Activated naive CD4-positive, alpha-beta T cell treated with anti-CD3 and anti-CD28 coated beads, Interleukin-2, amount 50 U/mL, for 72 hours (primary cell): ENCODE results near the gene GALNT17. TPM values are rescaled to one million over a fixed set of nuclear protein-coding genes. Genes with fewer than 3 reads are reported as not detected.
"Not testable (repeated sequence)": the region's sequence is repeated elsewhere in the genome, so short reads cannot be mapped to it uniquely, and the experiment has no call there.

Source experiments
- ATAC-seq, 2 donors: fragments of 150-1000 bp; cut with Tn5 transposase; 2 replicates each; pipeline ENCODE4 v1.10.0; 2021; ENCODE audit warnings: mild to moderate bottlenecking in 2 of 2, moderate library complexity in 2 of 2
- DNase-seq, 2 donors: peaks; one replicate each; pipeline ENCODE4 v3.0.0; 2021 to 2022; ENCODE audit warnings: low spot score in 2 of 2
- H3K27ac Mint-ChIP-seq, 2 donors: one replicate each; pipeline ENCODE4 v1.8.0; 2022; ENCODE audit warnings: mild to moderate bottlenecking in 2 of 2, mixed read lengths in 2 of 2
- H3K36me3 Mint-ChIP-seq, 2 donors: one replicate each; pipeline ENCODE4 v1.8.0; 2022; ENCODE audit warnings: mixed read lengths in 2 of 2
- H3K9me3 Mint-ChIP-seq, 2 donors: one replicate each; pipeline ENCODE4 v1.8.0; 2022; ENCODE audit warnings: mixed read lengths in 2 of 2
- total RNA-seq, 2 donors: library from RNA; stranded (reverse); gene quantifications; one replicate each; pipeline ENCODE4 v1.2.3, GENCODE V29; 2022

GALNT17 gene
- total RNA-seq, 2 donors from 2014 or later, result not detected

GRCh38 chr7:71574153-71574860 is 442.4 kb downstream of the GALNT17 start:
- ATAC-seq (no peak), DNase-seq (no peak)
- peaks cover 0 to 4% of the 10 kb centered on the region in 2 donors for H3K9me3 Mint-ChIP-seq
- peaks cover 0 to 6% of the 10 kb centered on the region in 2 donors for H3K36me3 Mint-ChIP-seq
- no peak overlapping the region for H3K27ac Mint-ChIP-seq

- no peaks in the 10 kb centered on the region for H3K36me3 Mint-ChIP-seq
These were observed 448.1 kb downstream of the GALNT17 start for GRCh38 chr7:71580027-71580426.

GRCh38 chr7:71584256-71584655 is 452.3 kb downstream of the GALNT17 start:
- no peak for DNase-seq
- Mint-ChIP-seq H3K9me3 (peaks cover 7 to 9% of the 10 kb centered on the region in 2 donors), H3K36me3 (no peaks in the 10 kb centered on the region), H3K27ac (no peak overlapping the region)
- no peak for ATAC-seq

More at GRCh38 chr7:71580027-71580426, 448.1 kb downstream of the GALNT17 start:
- Mint-ChIP-seq H3K9me3 (peaks cover 5 to 9% of the 10 kb centered on the region in 2 donors), H3K27ac (no peak overlapping the region)
- DNase-seq (no peak), ATAC-seq (no peak)

- peaks cover 19 to 23% of the 10 kb centered on the region in 2 donors for H3K9me3 Mint-ChIP-seq
- ATAC-seq, result no peak
- H3K36me3 Mint-ChIP-seq, result peaks cover 5 to 11% of the 10 kb centered on the region in 2 donors
- H3K27ac Mint-ChIP-seq, result no peak overlapping the region
- DNase-seq, result no peak
These were observed 459.9 kb downstream of the GALNT17 start for GRCh38 chr7:71591876-71592275.

- not testable (repeated sequence) for DNase-seq
- H3K36me3 Mint-ChIP-seq, result peaks cover 5 to 11% of the 10 kb centered on the region in 2 donors
These were observed 460.4 kb downstream of the GALNT17 start for GRCh38 chr7:71592388-71592787.

GRCh38 chr7:71594736-71595135 is 462.8 kb downstream of the GALNT17 start:
- no peak overlapping the region for H3K27ac Mint-ChIP-seq
- H3K9me3 Mint-ChIP-seq, result peaks cover 26 to 27% of the 10 kb centered on the region in 2 donors
- no peak for ATAC-seq
- H3K36me3 Mint-ChIP-seq, result peaks cover 5 to 11% of the 10 kb centered on the region in 2 donors
- DNase-seq, result no peak

More at GRCh38 chr7:71592388-71592787, 460.4 kb downstream of the GALNT17 start:
- ATAC-seq, H3K27ac Mint-ChIP-seq: not testable (repeated sequence)
- H3K9me3 Mint-ChIP-seq, result peaks cover 19 to 23% of the 10 kb centered on the region in 2 donors

GRCh38 chr7:71595176-71595575 is 463.2 kb downstream of the GALNT17 start:
- peaks cover 5 to 11% of the 10 kb centered on the region in 2 donors for H3K36me3 Mint-ChIP-seq
- no peak overlapping the region for H3K27ac Mint-ChIP-seq
- ATAC-seq (no peak), DNase-seq (no peak)
- peaks cover 30 to 31% of the 10 kb centered on the region in 2 donors for H3K9me3 Mint-ChIP-seq

GRCh38 chr7:71598553-71598952 is 466.6 kb downstream of the GALNT17 start:
- DNase-seq (no peak), ATAC-seq (no peak)
- Mint-ChIP-seq H3K9me3 (peaks cover 39 to 44% of the 10 kb centered on the region in 2 donors), H3K27ac (no peak overlapping the region), H3K36me3 (peaks cover 5 to 11% of the 10 kb centered on the region in 2 donors)

- H3K36me3 Mint-ChIP-seq, result peaks cover 0 to 7% of the 10 kb centered on the region in 2 donors
- no peak overlapping the region for H3K27ac Mint-ChIP-seq
- DNase-seq (no peak), ATAC-seq (no peak)
- H3K9me3 Mint-ChIP-seq, result peaks cover 29 to 36% of the 10 kb centered on the region in 2 donors
These were observed 469.9 kb downstream of the GALNT17 start for GRCh38 chr7:71601851-71602250.

- H3K27ac Mint-ChIP-seq, result no peak overlapping the region
- H3K9me3 Mint-ChIP-seq, result peaks cover 35 to 44% of the 10 kb centered on the region in 2 donors
- ATAC-seq (no peak), DNase-seq (no peak)
- peaks cover 0 to 12% of the 10 kb centered on the region in 2 donors for H3K36me3 Mint-ChIP-seq
These were observed 473.0 kb downstream of the GALNT17 start for GRCh38 chr7:71604818-71605414.

GRCh38 chr7:71611986-71612385 is 480.0 kb downstream of the GALNT17 start:
- peaks cover 0 to 18% of the 10 kb centered on the region in 2 donors for H3K36me3 Mint-ChIP-seq
- DNase-seq (no peak), ATAC-seq (no peak)
- peaks cover 20 to 23% of the 10 kb centered on the region in 2 donors for H3K9me3 Mint-ChIP-seq
- no peak overlapping the region for H3K27ac Mint-ChIP-seq

GRCh38 chr7:71612911-71613310 is 481.0 kb downstream of the GALNT17 start:
- DNase-seq (no peak), ATAC-seq (no peak)
- Mint-ChIP-seq H3K9me3 (peaks cover 17% of the 10 kb centered on the region in 2 donors), H3K36me3 (peaks cover 0 to 14% of the 10 kb centered on the region in 2 donors), H3K27ac (no peak overlapping the region)

GRCh38 chr7:71613313-71613712 is 481.4 kb downstream of the GALNT17 start:
- ATAC-seq, result no peak
- no peak for DNase-seq
- Mint-ChIP-seq H3K27ac (no peak overlapping the region), H3K36me3 (peaks cover 0 to 13% of the 10 kb centered on the region in 2 donors), H3K9me3 (peaks cover 16 to 19% of the 10 kb centered on the region in 2 donors)

- H3K27ac Mint-ChIP-seq, result no peak overlapping the region
- ATAC-seq (no peak), DNase-seq (no peak)
- H3K36me3 Mint-ChIP-seq, result peaks cover 0 to 13% of the 10 kb centered on the region in 2 donors
- peaks cover 11 to 16% of the 10 kb centered on the region in 2 donors for H3K9me3 Mint-ChIP-seq
These were observed 483.1 kb downstream of the GALNT17 start for GRCh38 chr7:71615017-71615416.

- H3K9me3 Mint-ChIP-seq, result peaks cover 10 to 14% of the 10 kb centered on the region in 2 donors
- ATAC-seq, result no peak
- no peak for DNase-seq
- H3K36me3 Mint-ChIP-seq, result peaks cover 0 to 9% of the 10 kb centered on the region in 2 donors
- no peak overlapping the region for H3K27ac Mint-ChIP-seq
These were observed 484.3 kb downstream of the GALNT17 start for GRCh38 chr7:71616217-71616616.

- Mint-ChIP-seq H3K36me3 (no peaks in the 10 kb centered on the region), H3K27ac (no peak overlapping the region), H3K9me3 (peaks cover 6 to 15% of the 10 kb centered on the region in 2 donors)
- ATAC-seq (no peak), DNase-seq (no peak)
These were observed 486.3 kb downstream of the GALNT17 start for GRCh38 chr7:71618278-71618677.

GRCh38 chr7:71625545-71625944 is 493.6 kb downstream of the GALNT17 start:
- no peak for DNase-seq
- ATAC-seq, result no peak
- H3K27ac Mint-ChIP-seq, result no peak overlapping the region
- peaks cover 12 to 14% of the 10 kb centered on the region in 2 donors for H3K9me3 Mint-ChIP-seq
- H3K36me3 Mint-ChIP-seq, result peaks cover 0 to 5% of the 10 kb centered on the region in 2 donors
